Panc1 (cell line): ENCODE results near the gene STPG3.

ENCODE experiments used
- CTCF ChIP-seq: fragments of 450-650 bp; IDR thresholded peaks from 2 replicates; pipeline ENCODE4 v1.5.1; 2017; ENCODE audit warnings: mild to moderate bottlenecking
- POLR2AphosphoS5 ChIP-seq: IDR thresholded peaks from 2 replicates; pipeline ENCODE4 v1.6.1; 2012; ENCODE audit warnings: mild to moderate bottlenecking, low read depth, low read length, moderate library complexity
- REST ChIP-seq, 2 experiments: IDR thresholded peaks; 2 replicates each; pipeline ENCODE4 v1.6.1; 2011 to 2012; ENCODE audit warnings: low read depth in 2 of 2, control low read depth in 1 of 2, low read length in 1 of 2, mild to moderate bottlenecking in 1 of 2, moderate library complexity in 1 of 2; ENCODE audit not compliant: insufficient read depth in 1 of 2

GRCh38 chr9:137256362-137256761, 5.3 kb downstream of the STPG3 start:
- TF ChIP-seq CTCF: no peak
- TF ChIP-seq POLR2AphosphoS5: no peak
- peak in 1 of 2 experiments; percentile 74; a peak in 3 of 4 replicates for TF ChIP-seq REST (IDR thresholded peaks at IDR 0.05; ENCODE audit: insufficient read depth in 1 of 2, low read depth in 2 of 2, low read length in 1 of 2)
